Nephron progenitor cell (in vitro differentiated cells): ENCODE measurements around the gene KLF17.

ENCODE experiments used
- DNase-seq: peaks from one replicate; pipeline ENCODE4 v3.0.0; 2021
- H3K27ac Mint-ChIP-seq: 2 replicates; pipeline ENCODE4 v1.8.0; 2021; ENCODE audit warnings: mild to moderate bottlenecking, moderate library complexity, mixed read lengths
- H3K27me3 Mint-ChIP-seq: 2 replicates; pipeline ENCODE4 v1.8.0; 2021; ENCODE audit warnings: mild to moderate bottlenecking, low read depth, mixed read lengths; ENCODE audit not compliant: poor library complexity
- H3K36me3 Mint-ChIP-seq: 2 replicates; pipeline ENCODE4 v1.8.0; 2021; ENCODE audit warnings: low read depth, mixed read lengths
- H3K4me1 Mint-ChIP-seq: 2 replicates; pipeline ENCODE4 v1.8.0; 2021; ENCODE audit warnings: mixed read lengths
- H3K4me3 Mint-ChIP-seq: 2 replicates; pipeline ENCODE4 v1.8.0; 2021; ENCODE audit warnings: mild to moderate bottlenecking, moderate library complexity, mixed read lengths
- H3K9me3 Mint-ChIP-seq: 2 replicates; pipeline ENCODE4 v1.8.0; 2021; ENCODE audit warnings: mild to moderate bottlenecking, moderate library complexity, mixed read lengths
- TF ChIP-seq, protein P1 (sequence below): fragments of 200-600 bp; sonication (generic); IDR thresholded peaks from 2 replicates; pipeline ENCODE4 v1.5.0; 2021; ENCODE audit warnings: antibody characterized with exemption

Gene KLF17, protein sequence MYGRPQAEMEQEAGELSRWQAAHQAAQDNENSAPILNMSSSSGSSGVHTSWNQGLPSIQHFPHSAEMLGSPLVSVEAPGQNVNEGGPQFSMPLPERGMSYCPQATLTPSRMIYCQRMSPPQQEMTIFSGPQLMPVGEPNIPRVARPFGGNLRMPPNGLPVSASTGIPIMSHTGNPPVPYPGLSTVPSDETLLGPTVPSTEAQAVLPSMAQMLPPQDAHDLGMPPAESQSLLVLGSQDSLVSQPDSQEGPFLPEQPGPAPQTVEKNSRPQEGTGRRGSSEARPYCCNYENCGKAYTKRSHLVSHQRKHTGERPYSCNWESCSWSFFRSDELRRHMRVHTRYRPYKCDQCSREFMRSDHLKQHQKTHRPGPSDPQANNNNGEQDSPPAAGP

DNA sequence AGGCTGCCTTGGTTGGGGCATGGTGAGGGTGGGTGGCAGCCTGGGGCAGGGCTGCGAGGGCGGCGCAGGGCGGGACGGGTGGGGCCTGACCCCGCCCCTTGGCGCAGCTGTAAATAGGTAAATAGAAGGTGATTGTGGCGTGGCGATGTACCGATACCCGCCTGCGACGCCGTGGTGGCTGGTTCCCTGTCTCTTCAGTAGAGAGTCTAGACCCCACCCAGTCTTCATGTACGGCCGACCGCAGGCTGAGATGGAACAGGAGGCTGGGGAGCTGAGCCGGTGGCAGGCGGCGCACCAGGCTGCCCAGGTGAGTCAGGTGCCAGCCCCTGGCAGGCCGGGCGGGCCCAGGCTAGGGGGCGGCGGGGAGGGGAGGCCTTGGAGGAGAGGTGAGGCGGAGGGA is at the start of gene KLF17:
KLF17 (plus strand) TSS at position 140 of the 400 bp plus-strand sequence; CDS start at position 227, 87 bp downstream.
- no peak within 1 kb of the TSS for H3K27ac Mint-ChIP-seq
- H3K27me3 Mint-ChIP-seq: peaks cover 21% of the 10 kb centered on the region
- TF ChIP-seq, protein P1, sequence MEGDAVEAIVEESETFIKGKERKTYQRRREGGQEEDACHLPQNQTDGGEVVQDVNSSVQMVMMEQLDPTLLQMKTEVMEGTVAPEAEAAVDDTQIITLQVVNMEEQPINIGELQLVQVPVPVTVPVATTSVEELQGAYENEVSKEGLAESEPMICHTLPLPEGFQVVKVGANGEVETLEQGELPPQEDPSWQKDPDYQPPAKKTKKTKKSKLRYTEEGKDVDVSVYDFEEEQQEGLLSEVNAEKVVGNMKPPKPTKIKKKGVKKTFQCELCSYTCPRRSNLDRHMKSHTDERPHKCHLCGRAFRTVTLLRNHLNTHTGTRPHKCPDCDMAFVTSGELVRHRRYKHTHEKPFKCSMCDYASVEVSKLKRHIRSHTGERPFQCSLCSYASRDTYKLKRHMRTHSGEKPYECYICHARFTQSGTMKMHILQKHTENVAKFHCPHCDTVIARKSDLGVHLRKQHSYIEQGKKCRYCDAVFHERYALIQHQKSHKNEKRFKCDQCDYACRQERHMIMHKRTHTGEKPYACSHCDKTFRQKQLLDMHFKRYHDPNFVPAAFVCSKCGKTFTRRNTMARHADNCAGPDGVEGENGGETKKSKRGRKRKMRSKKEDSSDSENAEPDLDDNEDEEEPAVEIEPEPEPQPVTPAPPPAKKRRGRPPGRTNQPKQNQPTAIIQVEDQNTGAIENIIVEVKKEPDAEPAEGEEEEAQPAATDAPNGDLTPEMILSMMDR: no peak

DNA sequence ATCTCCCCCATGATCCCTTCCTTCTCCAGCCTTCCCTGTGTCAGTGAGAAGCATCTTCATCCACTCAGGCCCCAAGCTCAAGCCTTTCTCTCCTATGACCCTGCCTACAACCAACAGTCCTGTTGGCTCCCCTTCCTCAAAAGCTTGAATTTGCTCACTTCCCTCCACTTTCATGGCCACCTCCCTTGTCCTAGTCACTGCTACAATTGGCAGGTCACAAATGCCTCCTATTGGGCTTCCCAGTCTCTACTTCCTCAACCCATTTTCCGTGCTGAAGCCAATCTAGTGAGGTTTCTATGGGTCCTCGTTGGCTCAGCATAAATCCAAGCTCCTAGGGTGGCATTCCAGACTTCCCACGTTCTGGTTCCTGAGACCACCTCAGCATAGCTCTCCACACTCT is 47.2 kb upstream of the KLF17 start:
- Mint-ChIP-seq H3K4me3 (no peak overlapping the region), H3K36me3 (no peaks in the 10 kb centered on the region), H3K4me1 (peaks cover 87% of the 10 kb centered on the region), H3K27me3 (peaks cover 16% of the 10 kb centered on the region), H3K27ac (peak overlapping the region; percentile 4), H3K9me3 (no peaks in the 10 kb centered on the region)
- TF ChIP-seq, protein P1: no peak
- DNase-seq: no peak

More for the DNA sequence above, at the start of gene KLF17:
- Mint-ChIP-seq H3K36me3 (no peaks in the 10 kb centered on the region), H3K4me3 (no peak within 1 kb of the TSS), H3K4me1 (peaks cover 5% of the 10 kb centered on the region), H3K9me3 (peaks cover 4% of the 10 kb centered on the region)
- no peak for DNase-seq

DNA sequence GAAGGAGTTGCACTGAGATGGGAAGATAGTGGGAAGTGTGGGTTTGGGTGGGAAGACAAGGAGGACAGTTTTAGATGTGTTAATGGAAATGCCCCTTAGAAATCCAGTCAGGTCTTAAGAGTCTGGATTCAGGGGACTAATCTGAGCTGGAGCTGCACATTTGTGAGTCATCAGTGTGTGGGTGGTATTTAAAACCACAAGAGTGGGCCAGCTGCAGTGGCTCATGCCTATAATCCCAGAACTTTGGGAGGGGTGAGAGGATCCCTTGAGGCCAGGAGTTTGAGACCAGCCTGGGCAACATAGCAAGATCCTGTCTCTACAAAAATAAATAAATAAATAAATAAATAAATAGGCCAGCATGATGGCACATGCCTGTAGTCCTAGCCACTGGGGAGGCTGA is 46.4 kb upstream of the KLF17 start:
- Mint-ChIP-seq H3K4me1 (peaks cover 84% of the 10 kb centered on the region), H3K36me3 (no peaks in the 10 kb centered on the region), H3K27me3 (peaks cover 16% of the 10 kb centered on the region), H3K9me3 (no peaks in the 10 kb centered on the region), H3K27ac (no peak overlapping the region), H3K4me3 (no peak overlapping the region)
- no peak for DNase-seq
- TF ChIP-seq, protein P1: no peak

DNA sequence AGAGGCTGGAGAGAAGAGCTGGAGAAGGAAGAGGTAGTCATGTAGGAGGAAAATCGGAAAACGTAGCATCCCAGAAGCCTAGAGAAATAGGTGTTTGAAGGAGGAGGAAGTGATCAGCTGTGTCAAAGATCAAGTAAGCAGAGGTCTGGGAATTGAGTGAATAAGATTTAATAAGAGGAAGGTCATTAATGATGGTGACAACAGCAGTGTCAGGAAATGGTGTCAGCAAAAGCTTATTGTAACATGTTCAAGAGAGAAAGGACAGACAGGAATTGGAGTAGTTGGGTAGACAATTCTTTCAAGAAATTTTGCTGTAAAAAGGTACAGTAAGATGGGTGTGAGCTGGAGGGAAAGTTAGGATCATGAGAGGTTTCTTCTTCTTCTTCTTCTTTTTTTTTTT is 45.8 kb upstream of the KLF17 start:
- peaks cover 84% of the 10 kb centered on the region for H3K4me1 Mint-ChIP-seq
- peaks cover 16% of the 10 kb centered on the region for H3K27me3 Mint-ChIP-seq
- H3K27ac Mint-ChIP-seq: no peak overlapping the region
- no peak overlapping the region for H3K4me3 Mint-ChIP-seq
- DNase-seq: no peak
- TF ChIP-seq, protein P1: no peak
- H3K36me3 Mint-ChIP-seq: no peaks in the 10 kb centered on the region
- no peaks in the 10 kb centered on the region for H3K9me3 Mint-ChIP-seq

DNA sequence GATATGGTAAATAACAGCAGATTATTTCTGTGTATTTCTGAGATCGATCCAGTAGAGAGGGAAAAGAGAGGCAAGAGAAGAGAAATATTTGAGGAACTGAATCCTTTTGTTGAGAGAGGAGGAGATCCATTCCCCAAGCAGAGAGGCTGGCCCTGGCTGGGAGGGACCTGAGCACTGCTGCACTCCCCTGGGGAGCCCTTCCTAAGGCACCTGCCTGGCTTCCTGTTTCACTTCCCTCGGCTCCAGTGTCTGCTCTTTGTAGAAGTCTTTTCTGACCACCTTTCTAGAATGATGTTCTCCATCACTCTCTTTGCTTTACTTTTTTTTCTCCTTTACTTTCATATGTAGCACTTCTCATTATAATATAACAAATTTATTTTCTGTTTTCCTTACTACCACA is 45.1 kb upstream of the KLF17 start:
- H3K27me3 Mint-ChIP-seq: peaks cover 20% of the 10 kb centered on the region
- H3K4me1 Mint-ChIP-seq: peaks cover 83% of the 10 kb centered on the region
- H3K36me3 Mint-ChIP-seq: no peaks in the 10 kb centered on the region
- TF ChIP-seq, protein P1: no peak
- DNase-seq: no peak
- no peak overlapping the region for H3K27ac Mint-ChIP-seq
- no peak overlapping the region for H3K4me3 Mint-ChIP-seq
- H3K9me3 Mint-ChIP-seq: no peaks in the 10 kb centered on the region

DNA sequence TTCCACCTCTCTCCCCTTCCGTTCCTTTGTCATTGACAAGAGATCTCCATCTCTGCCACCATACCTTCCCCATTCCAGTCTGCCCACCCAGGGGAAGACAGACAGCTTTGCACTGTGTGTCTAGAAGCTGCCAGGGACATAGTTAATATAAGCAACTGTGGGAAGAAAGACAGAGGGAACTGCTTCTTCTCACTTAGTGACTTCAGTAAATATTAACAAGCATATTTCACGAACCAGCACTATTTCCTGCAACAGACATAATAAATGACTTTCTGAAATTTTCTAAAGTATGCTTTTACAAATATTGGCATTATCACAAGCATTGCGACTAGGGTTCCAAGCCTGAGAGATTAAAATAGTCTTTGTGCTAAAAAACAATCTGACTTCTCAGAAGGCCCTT is 44.2 kb upstream of the KLF17 start:
- Mint-ChIP-seq H3K4me1 (peaks cover 83% of the 10 kb centered on the region), H3K9me3 (no peaks in the 10 kb centered on the region), H3K27ac (no peak overlapping the region), H3K4me3 (no peak overlapping the region), H3K36me3 (no peaks in the 10 kb centered on the region), H3K27me3 (peaks cover 20% of the 10 kb centered on the region)
- TF ChIP-seq, protein P1: no peak
- no peak for DNase-seq
